MM.1S (cell line): ENCODE results near the gene TMEM127.

Source experiments
- DNase-seq: peaks from one replicate; pipeline ENCODE4 v3.0.0-alpha.2; 2015
- H2AFZ ChIP-seq: fragments of 300-600 bp; sonication (generic); 2 replicates; pipeline ENCODE4 v1.6.0; 2016; ENCODE audit warnings: antibody characterized with exemption, low read length
- H3F3A ChIP-seq: fragments of 300-600 bp; sonication (generic); 2 replicates; pipeline ENCODE4 v1.6.1; 2016; ENCODE audit warnings: mild to moderate bottlenecking, antibody characterized with exemption, low read length, moderate library complexity, mixed read lengths; ENCODE audit not compliant: insufficient read depth
- H3K27ac ChIP-seq: fragments of 300-600 bp; sonication (generic); 2 replicates; pipeline ENCODE4 v1.5.1; 2016; ENCODE audit warnings: mild to moderate bottlenecking, low read length
- H3K27me3 ChIP-seq: fragments of 300-600 bp; sonication (generic); replicated peaks from 2 replicates; pipeline ENCODE4 v1.6.0; 2016; ENCODE audit warnings: low read length; ENCODE audit not compliant: insufficient read depth
- H3K36me3 ChIP-seq: fragments of 300-600 bp; sonication (generic); replicated peaks from 2 replicates; pipeline ENCODE4 v1.6.1; 2016; ENCODE audit warnings: mild to moderate bottlenecking, low read length, mixed read lengths; ENCODE audit not compliant: insufficient read depth
- H3K4me1 ChIP-seq: fragments of 300-600 bp; sonication (generic); 2 replicates; pipeline ENCODE4 v1.6.1; 2016; ENCODE audit warnings: low read length, mixed read lengths
- H3K4me2 ChIP-seq: fragments of 300-600 bp; sonication (generic); 2 replicates; pipeline ENCODE4 v1.6.0; 2016; ENCODE audit warnings: low read depth, low read length
- H3K4me3 ChIP-seq: fragments of 300-600 bp; sonication (generic); 2 replicates; pipeline ENCODE4 v1.5.1; 2016; ENCODE audit warnings: low read length, mixed read lengths
- H3K79me2 ChIP-seq: fragments of 300-600 bp; sonication (generic); 2 replicates; pipeline ENCODE4 v1.6.1; 2016; ENCODE audit warnings: mixed run types, low read length, mixed read lengths
- H3K9ac ChIP-seq: fragments of 300-600 bp; sonication (generic); 2 replicates; pipeline ENCODE4 v1.6.1; 2016; ENCODE audit warnings: low read length, mixed read lengths
- H3K9me2 ChIP-seq: fragments of 300-600 bp; sonication (generic); replicated peaks from 2 replicates; pipeline ENCODE4 v1.6.1; 2016; ENCODE audit warnings: mild to moderate bottlenecking, low read length, mixed read lengths; ENCODE audit not compliant: insufficient read depth
- H3K9me3 ChIP-seq: fragments of 300-600 bp; sonication (generic); replicated peaks from 2 replicates; pipeline ENCODE4 v1.6.1; 2016; ENCODE audit warnings: mild to moderate bottlenecking, low read length, mixed read lengths; ENCODE audit not compliant: insufficient read depth
- H4K20me1 ChIP-seq: fragments of 300-600 bp; sonication (generic); 2 replicates; pipeline ENCODE4 v1.6.1; 2016; ENCODE audit warnings: mild to moderate bottlenecking, low read length, moderate library complexity, mixed read lengths; ENCODE audit not compliant: insufficient read depth
- CTCF ChIP-seq: fragments of 300-600 bp; sonication (generic); IDR thresholded peaks from 2 replicates; pipeline ENCODE4 v1.5.1; 2016; ENCODE audit warnings: antibody characterized with exemption, low read length, mixed read lengths
- EZH2 ChIP-seq: fragments of 300-600 bp; sonication (generic); optimal IDR thresholded peaks from 2 replicates; pipeline ENCODE3; 2017; ENCODE audit warnings: low read depth, mild to moderate bottlenecking, antibody characterized with exemption, low read length, mixed read lengths
- EZH2phosphoT487 ChIP-seq: fragments of 300-600 bp; sonication (generic); IDR thresholded peaks from 2 replicates; pipeline ENCODE4 v1.6.1; 2018; ENCODE audit warnings: antibody characterized with exemption, low read length

TMEM127 gene

DNA sequence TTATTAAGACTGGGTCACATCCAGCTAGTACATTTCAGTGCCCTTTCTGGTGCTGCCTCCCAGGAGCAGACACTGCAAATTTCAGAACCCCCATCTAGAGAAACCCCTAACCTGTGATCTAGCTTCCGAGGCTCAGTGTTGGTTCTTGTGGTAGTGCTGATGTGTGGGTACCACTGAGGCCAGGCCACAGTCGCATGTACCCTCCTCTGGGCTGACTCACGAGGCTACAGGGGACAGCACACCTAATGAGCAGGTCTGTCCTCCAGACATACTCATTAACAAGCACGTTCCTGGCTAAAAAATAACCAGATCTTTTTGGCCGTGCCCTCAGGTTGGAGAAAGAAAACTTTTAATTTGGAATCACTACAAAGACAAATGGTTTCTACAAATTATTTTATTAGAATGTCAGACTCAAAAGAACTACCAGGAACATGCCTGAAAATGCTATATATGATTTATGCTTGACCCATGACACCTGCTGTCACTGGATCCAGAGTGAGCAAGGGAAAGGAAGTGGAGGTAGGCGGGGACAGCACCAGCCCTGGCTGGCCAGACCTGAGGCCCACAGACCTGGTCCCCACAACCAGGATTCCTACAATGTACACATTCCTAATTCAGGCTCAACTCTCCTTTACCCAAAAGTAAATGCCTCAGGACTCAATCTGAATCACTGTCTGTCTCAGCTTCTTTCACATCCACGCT is 8.7 kb upstream of the TMEM127 start:
- H4K20me1 ChIP-seq: no peaks in the 10 kb centered on the region
- no peak for DNase-seq
- no peak overlapping the region for H3K9ac ChIP-seq
- H3K9me2 ChIP-seq: no peaks in the 10 kb centered on the region
- no peak overlapping the region for H3K27ac ChIP-seq
- H3K4me1 ChIP-seq: no peaks in the 10 kb centered on the region
- H3K36me3 ChIP-seq: peaks cover 6% of the 10 kb centered on the region; the same call in 1 of the 2 replicates
- no peak overlapping the region for H3K4me3 ChIP-seq
- H3K9me3 ChIP-seq: no peaks in the 10 kb centered on the region
- H3F3A ChIP-seq: peaks cover 17% of the 10 kb centered on the region
- H3K27me3 ChIP-seq: no peaks in the 10 kb centered on the region
- TF ChIP-seq CTCF (no peak), EZH2 (no peak), EZH2phosphoT487 (no peak)
- no peaks in the 10 kb centered on the region; the same call in 1 of the 2 replicates for H3K79me2 ChIP-seq
- H3K4me2 ChIP-seq: no peak overlapping the region
- H2AFZ ChIP-seq: no peak overlapping the region

- Histone ChIP-seq H3K27ac (no peak overlapping the region), H3K4me2 (no peak overlapping the region), H3K9me3 (no peaks in the 10 kb centered on the region), H4K20me1 (no peaks in the 10 kb centered on the region), H3K27me3 (no peaks in the 10 kb centered on the region), H2AFZ (no peak overlapping the region), H3K9ac (no peak overlapping the region), H3K4me3 (no peak overlapping the region), H3K79me2 (peaks cover 2% of the 10 kb centered on the region), H3K36me3 (peaks cover 11% of the 10 kb centered on the region; the same call in 1 of the 2 replicates), H3K9me2 (no peaks in the 10 kb centered on the region), H3F3A (peaks cover 17% of the 10 kb centered on the region), H3K4me1 (no peaks in the 10 kb centered on the region)
- TF ChIP-seq EZH2phosphoT487 (no peak), CTCF (no peak), EZH2 (no peak)
- DNase-seq: no peak
These were observed 8.0 kb upstream of the TMEM127 start for GRCh38 chr2:96273763-96274162.

DNA sequence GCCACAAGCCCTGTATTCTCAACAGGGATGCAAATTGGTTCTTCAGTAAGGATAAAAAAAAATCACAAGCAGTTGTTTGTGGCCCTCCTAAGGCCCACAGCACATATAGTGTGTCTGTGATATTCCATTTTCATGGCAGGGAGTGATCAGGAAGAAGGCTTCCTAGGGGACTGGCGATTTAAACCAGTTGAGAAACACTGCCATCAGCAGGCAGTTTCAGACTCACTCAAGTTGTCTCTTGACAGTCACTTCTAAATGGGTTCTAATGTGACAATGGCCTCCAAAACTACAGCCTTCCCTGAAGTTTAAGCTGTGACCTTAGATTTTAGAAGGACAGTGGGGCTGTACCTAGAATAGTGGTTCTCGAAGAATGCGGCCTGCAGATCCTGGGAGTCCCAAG is 6.2 kb upstream of the TMEM127 start:
- no peak overlapping the region for H3K4me2 ChIP-seq
- H3K27ac ChIP-seq: no peak overlapping the region
- H3K27me3 ChIP-seq: no peaks in the 10 kb centered on the region
- H2AFZ ChIP-seq: no peak overlapping the region
- no peaks in the 10 kb centered on the region for H3K9me2 ChIP-seq
- no peak for TF ChIP-seq EZH2
- TF ChIP-seq EZH2phosphoT487: no peak
- TF ChIP-seq CTCF: no peak
- H3K9ac ChIP-seq: no peak overlapping the region
- no peak overlapping the region for H3K4me3 ChIP-seq
- no peak for DNase-seq
- peaks cover 13% of the 10 kb centered on the region; the same call in 1 of the 2 replicates for H3K36me3 ChIP-seq
- H3F3A ChIP-seq: peaks cover 17% of the 10 kb centered on the region
- H3K79me2 ChIP-seq: peaks cover 19% of the 10 kb centered on the region
- H3K4me1 ChIP-seq: 0 out of 2 replicates have a peak, but pooled peaks cover 7% of the 10 kb centered on the region
- H4K20me1 ChIP-seq: no peaks in the 10 kb centered on the region
- H3K9me3 ChIP-seq: no peaks in the 10 kb centered on the region
